IPS-18c (cell line): ENCODE results near the gene POLA1.
"Not testable (repeated sequence)": the region's sequence is repeated elsewhere in the genome, so short reads cannot be mapped to it uniquely, and the experiment has no call there.

Experiments
- H3K4me3 ChIP-seq: 2 replicates; pipeline ENCODE4 v1.7.0; 2013; ENCODE audit warnings: low read depth, mild to moderate bottlenecking, low read length, moderate library complexity; ENCODE audit not compliant: insufficient read depth
- H3K9me3 ChIP-seq: one replicate; pipeline ENCODE4 v1.6.1; 2013; ENCODE audit warnings: mild to moderate bottlenecking, low read length, moderate library complexity; ENCODE audit not compliant: control insufficient read depth, insufficient read depth

POLA1 gene

DNA sequence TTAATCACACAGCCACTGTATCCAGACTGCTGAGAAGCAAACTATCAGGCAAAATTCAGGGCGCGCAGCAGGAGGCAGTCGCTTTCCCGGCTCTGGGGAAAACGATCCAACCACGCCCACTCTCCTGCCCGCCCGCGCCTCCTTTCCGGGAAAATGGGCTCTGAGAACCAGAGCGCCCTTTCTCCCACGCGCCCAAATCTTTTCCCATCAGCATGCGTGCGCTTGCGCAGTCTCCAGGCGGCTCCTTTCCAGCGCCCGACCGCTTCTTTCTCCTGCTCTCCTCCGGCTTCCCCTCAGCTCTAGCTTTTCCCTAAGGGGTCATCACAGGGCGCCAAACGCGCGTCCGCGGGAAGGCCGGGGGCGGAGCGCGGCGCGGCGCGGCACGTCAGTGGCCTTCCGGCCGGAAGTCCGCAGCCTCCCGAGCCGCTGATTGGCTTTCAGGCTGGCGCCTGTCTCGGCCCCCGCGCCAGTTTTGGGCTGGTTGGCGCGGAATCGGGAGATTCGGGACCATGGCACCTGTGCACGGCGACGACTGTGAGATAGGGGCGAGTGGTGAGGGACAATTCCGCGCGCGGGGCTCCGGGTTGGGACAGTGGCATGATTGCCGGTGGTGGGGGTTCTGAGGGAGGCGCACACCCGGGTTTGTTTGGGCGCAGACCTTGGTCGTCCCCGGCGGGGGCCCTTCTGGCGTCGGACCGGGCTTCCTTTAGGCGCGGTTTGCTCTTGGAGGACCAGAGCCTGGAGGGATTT lies at the start of gene POLA1:
POLA1 (plus strand) TSS at position 466 of the 750 bp plus-strand sequence; CDS start at position 510, 44 bp downstream.
- Histone ChIP-seq H3K4me3 (peak within 1 kb of the TSS; percentile 86), H3K9me3 (no peaks in the 10 kb centered on the region)

DNA sequence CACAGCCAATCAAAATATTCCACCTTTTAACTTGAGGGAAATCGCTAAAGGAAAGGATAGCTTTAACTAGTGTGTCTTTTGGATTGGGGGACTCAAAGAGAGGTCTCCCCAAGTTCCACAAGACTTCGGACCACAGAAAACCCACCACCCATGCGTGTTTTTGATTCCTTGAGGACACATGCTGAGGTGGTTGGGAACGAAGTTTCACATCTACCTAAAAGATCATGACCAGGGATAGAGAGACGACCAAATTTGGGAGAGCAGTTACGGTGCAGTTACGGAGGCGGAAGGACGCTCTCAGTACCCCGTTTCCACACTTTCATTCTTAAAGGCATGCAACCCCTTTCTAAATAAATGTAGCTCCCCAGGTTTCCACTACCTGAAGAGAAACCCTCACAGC lies 47.7 kb upstream of the POLA1 start:
- Histone ChIP-seq H3K9me3 (no peaks in the 10 kb centered on the region), H3K4me3 (peak overlapping the region; percentile 38)

GRCh38 chrX:24646745-24647182 lies 47.0 kb upstream of the POLA1 start:
- Histone ChIP-seq H3K9me3 (no peaks in the 10 kb centered on the region), H3K4me3 (peak overlapping the region; percentile 38)

- Histone ChIP-seq H3K9me3 (no peaks in the 10 kb centered on the region), H3K4me3 (peak within 1 kb of the TSS; percentile 38)
Measured at GRCh38 chrX:24647257-24648058, 46.3 kb upstream of the POLA1 start, which contains the start of gene PCYT1B. Gene PCYT1B (minus strand): TSS chrX:24647347. CDS start chrX:24647105, 242 bp downstream.

- no peaks in the 10 kb centered on the region for H3K9me3 ChIP-seq
- H3K4me3 ChIP-seq: no peak overlapping the region
Measured at GRCh38 chrX:24648495-24648894, 45.2 kb upstream of the POLA1 start.

DNA sequence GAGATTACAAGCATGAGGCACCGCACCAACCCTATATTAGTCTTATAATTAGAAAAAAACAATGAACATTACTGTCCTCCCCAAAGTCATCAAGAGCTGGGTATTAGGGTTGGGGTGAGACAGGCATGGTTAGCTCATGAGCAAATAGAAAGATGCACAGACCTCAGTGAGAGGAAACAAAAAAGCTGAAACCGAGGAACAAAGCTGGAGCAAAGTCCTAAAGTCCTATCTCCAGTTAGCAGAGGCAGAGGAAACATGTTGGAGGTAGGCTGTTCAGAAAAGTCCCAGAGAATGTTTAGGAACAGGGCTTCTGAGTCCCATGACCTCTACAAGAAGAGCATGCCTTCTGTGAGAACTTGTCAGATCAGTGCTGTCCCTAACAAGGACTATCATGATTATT lies 41.9 kb upstream of the POLA1 start:
- H3K9me3 ChIP-seq: no peaks in the 10 kb centered on the region
- H3K4me3 ChIP-seq: no peak overlapping the region

- not testable (repeated sequence) for H3K9me3 ChIP-seq, H3K4me3 ChIP-seq
Measured at GRCh38 chrX:24655679-24656078, 38.0 kb upstream of the POLA1 start.

GRCh38 chrX:24657671-24658386 lies 35.9 kb upstream of the POLA1 start:
- H3K9me3 ChIP-seq: no peaks in the 10 kb centered on the region
- H3K4me3 ChIP-seq: no peak overlapping the region

DNA sequence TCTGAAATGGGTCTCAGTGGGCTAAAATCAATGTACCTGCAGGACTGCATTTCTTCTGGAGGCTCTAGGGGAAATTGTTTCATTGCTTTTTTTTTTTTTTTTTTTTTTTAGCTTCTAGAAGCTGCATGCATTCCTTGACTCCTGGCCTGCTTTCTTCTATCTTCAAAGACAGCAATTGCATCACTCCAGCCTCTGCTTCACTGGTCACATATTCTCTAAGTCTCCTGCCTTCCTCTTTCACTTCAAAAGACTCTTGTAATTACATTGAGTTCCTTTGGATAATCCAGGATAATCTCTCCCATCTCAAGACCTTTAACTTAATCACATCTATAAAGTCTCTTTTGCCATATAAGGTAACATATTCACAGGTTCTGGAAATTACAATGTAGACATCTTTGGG lies 35.3 kb upstream of the POLA1 start:
- no peak overlapping the region for H3K4me3 ChIP-seq
- H3K9me3 ChIP-seq: no peaks in the 10 kb centered on the region

GRCh38 chrX:24659106-24659505 lies 34.6 kb upstream of the POLA1 start:
- no peaks in the 10 kb centered on the region for H3K9me3 ChIP-seq
- no peak overlapping the region for H3K4me3 ChIP-seq

DNA sequence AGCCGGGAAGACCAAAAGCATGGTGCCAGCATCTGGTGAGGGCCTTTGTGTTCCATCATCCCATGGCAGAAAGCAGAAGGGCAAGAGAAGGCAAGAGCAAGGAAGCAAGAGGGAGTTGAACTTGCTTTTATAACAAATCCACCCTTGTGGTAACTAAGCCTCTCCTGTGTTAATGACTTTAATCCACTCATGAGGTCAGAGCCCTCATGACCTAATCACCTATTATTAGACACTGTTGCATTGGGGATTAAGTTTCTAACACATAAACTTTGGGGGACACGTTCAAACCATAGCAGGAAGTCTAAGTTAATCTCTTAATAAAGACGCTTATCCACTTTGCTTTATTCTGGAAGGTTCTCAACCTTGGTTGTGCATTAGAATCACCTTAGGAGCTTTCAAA lies 34.1 kb upstream of the POLA1 start:
- Histone ChIP-seq H3K4me3 (no peak overlapping the region), H3K9me3 (no peaks in the 10 kb centered on the region)

DNA sequence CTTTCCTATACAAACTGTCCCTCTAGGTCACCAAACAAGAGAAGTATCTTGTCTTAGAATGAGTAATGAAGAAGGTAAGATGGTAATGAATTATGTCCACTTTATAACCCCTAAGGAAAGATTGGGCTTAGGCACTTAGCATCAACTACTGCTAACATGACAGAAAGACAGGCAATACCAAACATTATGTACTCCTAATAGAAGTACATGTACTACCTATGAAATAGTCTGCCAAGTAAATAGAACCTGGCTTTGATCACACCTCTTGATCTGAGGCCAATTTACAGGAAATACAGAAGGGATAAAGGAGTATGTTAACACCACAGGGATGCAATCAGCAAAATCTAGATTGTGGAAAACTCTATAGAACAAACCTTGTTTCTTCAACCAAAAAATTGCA lies 32.4 kb upstream of the POLA1 start:
- Histone ChIP-seq H3K9me3 (no peaks in the 10 kb centered on the region), H3K4me3 (no peak overlapping the region)

DNA sequence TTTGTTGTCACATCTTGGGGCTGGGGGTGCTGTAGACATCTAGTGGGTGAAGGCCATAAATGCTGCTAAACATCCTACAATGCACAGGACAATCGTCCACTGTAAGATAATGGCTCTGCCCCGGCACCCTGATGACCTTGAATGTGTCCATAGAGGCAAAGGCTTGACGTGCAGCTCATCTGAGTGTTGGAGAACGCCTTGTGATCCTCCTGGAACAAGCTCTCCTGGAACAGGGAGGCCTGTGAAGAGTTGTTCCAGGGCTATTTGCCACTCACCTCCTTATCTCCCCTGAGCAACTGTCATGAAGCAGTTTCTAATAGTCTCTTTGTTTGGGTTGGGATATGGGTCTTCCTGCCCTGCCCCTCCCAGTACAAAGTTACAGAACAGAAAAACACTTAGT lies 31.4 kb upstream of the POLA1 start:
- no peaks in the 10 kb centered on the region for H3K9me3 ChIP-seq
- H3K4me3 ChIP-seq: no peak overlapping the region

DNA sequence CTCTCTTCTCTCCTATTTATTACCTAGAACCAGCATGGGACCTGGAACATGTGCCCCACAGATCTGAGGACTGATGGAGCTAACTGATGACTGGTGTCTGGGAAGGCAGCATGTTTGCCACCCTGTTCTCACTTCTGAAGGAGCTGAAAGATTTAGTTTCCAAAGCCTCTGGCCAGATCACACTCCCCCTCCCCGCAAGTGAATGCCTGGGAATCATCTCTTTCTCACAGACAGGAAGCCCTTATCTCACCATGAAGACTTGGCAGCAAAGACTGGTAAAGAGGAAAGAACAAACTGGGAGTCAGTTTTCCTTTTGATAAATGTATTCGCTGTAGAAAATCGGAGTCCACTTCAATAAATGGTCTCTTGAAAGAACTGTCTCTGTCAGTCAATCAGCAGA lies 25.6 kb upstream of the POLA1 start:
- Histone ChIP-seq H3K4me3 (no peak overlapping the region), H3K9me3 (no peaks in the 10 kb centered on the region)

DNA sequence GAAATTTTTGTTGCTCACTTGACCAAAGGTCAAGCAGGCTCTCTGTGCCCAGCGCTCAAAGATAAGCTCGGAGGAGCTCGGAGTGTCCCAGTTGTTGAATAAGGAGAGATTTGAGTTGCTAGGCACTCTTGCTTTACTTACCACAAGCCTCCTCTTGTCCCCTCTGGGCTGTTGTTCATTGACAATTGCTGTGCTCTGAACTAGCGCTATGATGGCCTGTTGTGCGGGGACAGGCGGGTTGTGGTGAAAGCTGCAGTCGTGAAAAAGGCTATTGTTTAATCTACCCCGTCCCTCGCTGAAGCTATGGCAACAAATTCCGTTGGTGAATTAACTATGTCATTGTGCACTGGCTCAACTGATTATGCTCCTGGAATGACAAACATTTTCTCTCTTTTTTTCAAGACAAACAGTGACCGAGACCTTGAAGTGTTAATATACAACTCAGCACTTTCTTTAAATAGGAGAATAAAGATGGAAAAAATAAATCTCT lies 21.0 kb upstream of the POLA1 start:
- Histone ChIP-seq H3K4me3 (no peak overlapping the region), H3K9me3 (no peaks in the 10 kb centered on the region)

- H3K4me3 ChIP-seq: no peak overlapping the region
- no peaks in the 10 kb centered on the region for H3K9me3 ChIP-seq
Measured at GRCh38 chrX:24673424-24673823, 20.3 kb upstream of the POLA1 start.

GRCh38 chrX:24676403-24677024 lies 17.2 kb upstream of the POLA1 start:
- no peaks in the 10 kb centered on the region for H3K9me3 ChIP-seq
- 0 out of 2 replicates have a peak overlapping the region, but pooled peaks have one; percentile 17 for H3K4me3 ChIP-seq
